NAMALWA (cell line): ENCODE measurements around the gene KRT75.

Experiments
- DNase-seq: peaks from one replicate; pipeline ENCODE4 v3.0.0-alpha.2; 2015; ENCODE audit warnings: low spot score

The KRT75 gene

GRCh38 chr12:52391618-52392002 is 42.6 kb downstream of the KRT75 start:
- no peak for DNase-seq

- peak; percentile 44 for DNase-seq
These were observed 43.2 kb downstream of the KRT75 start for GRCh38 chr12:52390739-52391617.

GRCh38 chr12:52389313-52390207 is 44.6 kb downstream of the KRT75 start:
- DNase-seq = no peak

- DNase-seq = no peak
These were observed 46.3 kb downstream of the KRT75 start for GRCh38 chr12:52387859-52388258.

- DNase-seq = no peak
These were observed 48.9 kb downstream of the KRT75 start, which contains the start of gene KRT84 for GRCh38 chr12:52385226-52385702. TSS of gene KRT84 (minus strand) at chr12:52385652. CDS start at chr12:52385585, 67 bp downstream.

- DNase-seq = no peak
These were observed 50.8 kb downstream of the KRT75 start for GRCh38 chr12:52383331-52383730.

- no peak for DNase-seq
These were observed 51.3 kb downstream of the KRT75 start for GRCh38 chr12:52382854-52383253.

GRCh38 chr12:52381206-52381605 is 53.0 kb downstream of the KRT75 start:
- DNase-seq = no peak

GRCh38 chr12:52380271-52380694 is 53.9 kb downstream of the KRT75 start:
- peak; percentile 32 for DNase-seq

- no peak for DNase-seq
These were observed 54.6 kb downstream of the KRT75 start for GRCh38 chr12:52379536-52379935.

GRCh38 chr12:52378091-52378490 is 56.1 kb downstream of the KRT75 start:
- DNase-seq = no peak

- no peak for DNase-seq
These were observed 56.9 kb downstream of the KRT75 start for GRCh38 chr12:52377266-52377665.
